Measurements from ENCODE around the gene MAN2A2.
A peak's percentile ranks its signal among the peaks of the same experiment; 100 is the strongest.
"Not testable (repeated sequence)": the region's sequence is repeated elsewhere in the genome, so short reads cannot be mapped to it uniquely, and the experiment has no call there.

The MAN2A2 gene

DNA sequence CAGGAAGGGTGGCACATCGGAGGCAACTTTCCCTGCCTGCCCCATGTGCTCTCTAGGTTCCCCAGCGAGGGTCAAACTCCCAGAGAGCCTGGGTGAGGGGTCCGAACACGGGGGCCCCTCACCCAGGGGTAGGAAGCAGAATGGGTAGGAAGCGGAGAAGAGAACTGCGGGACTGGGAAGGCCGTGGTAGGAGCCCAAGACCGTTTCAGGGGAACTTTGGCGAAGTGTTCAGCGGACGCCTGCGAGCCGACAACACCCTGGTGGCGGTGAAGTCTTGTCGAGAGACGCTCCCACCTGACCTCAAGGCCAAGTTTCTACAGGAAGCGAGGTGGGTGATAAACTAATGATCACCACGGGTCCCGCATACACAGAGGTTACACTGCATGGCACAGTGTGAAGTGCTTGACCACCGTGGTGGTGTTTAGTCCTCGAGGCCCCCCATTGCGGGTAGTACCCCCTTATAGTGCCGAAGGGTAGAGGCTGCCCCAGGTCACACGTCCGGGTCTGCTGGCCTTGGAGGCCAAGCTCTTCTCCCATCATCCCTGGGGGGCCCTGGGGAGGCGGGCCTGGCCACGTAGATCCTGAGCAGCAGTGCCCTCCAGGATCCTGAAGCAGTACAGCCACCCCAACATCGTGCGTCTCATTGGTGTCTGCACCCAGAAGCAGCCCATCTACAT is 10.5 kb upstream of the MAN2A2 start:
- Histone ChIP-seq H3K9me3 (ENCODE audit: control insufficient read depth, insufficient read depth, low read length) (no peaks in the 10 kb centered on the region), H3K36me3 (ENCODE audit: control insufficient read depth, low read length) (peaks cover 51% of the 10 kb centered on the region), H3K4me2 (ENCODE audit: low read length) (no peak overlapping the region)

DNA sequence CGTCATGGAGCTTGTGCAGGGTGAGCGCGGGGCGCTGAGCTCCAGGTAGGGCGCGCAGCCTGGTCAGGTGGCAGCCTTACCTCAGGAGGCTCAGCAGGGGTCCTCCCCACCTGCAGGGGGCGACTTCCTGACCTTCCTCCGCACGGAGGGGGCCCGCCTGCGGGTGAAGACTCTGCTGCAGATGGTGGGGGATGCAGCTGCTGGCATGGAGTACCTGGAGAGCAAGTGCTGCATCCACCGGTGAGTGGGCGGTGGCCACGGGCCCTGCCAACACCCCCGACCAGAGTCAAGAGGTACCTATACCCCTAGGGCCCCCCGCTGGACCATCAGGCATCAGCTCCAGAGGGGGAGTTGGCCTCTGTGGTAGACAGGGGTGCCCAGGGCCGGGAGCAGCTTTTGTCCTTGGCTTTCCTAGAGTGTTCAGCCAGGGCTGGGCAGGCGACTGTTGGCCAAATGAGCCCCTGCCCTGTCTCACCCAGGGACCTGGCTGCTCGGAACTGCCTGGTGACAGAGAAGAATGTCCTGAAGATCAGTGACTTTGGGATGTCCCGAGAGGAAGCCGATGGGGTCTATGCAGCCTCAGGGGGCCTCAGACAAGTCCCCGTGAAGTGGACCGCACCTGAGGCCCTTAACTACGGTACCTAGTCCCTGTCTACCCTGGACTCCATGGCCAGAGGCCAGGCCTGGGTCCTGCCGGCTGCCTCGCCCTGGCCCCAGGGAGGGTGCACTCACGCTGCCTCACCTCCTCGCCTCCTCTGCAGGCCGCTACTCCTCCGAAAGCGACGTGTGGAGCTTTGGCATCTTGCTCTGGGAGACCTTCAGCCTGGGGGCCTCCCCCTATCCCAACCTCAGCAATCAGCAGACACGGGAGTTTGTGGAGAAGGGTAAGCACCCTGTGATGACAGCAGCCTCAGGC is 9.7 kb upstream of the MAN2A2 start:
- Histone ChIP-seq H3K36me3 (ENCODE audit: control insufficient read depth, low read length) (peaks cover 51% of the 10 kb centered on the region), H3K27me3 (ENCODE audit: control insufficient read depth, low read length) (no peaks in the 10 kb centered on the region), H3K9me3 (ENCODE audit: control insufficient read depth, insufficient read depth, low read length) (no peaks in the 10 kb centered on the region), H4K20me1 (ENCODE audit: control insufficient read depth, insufficient read depth, low read depth, low read length) (no peaks in the 10 kb centered on the region), H3K27ac (ENCODE audit: low read depth, low read length) (no peak overlapping the region), H3K9me2 (replicated peaks; ENCODE audit: control insufficient read depth, low read length) (no peaks in the 10 kb centered on the region), H3K4me2 (ENCODE audit: low read length) (no peak overlapping the region), H3F3A (ENCODE audit: control insufficient read depth, insufficient read depth) (peaks cover 18% of the 10 kb centered on the region), H3K79me2 (ENCODE audit: control insufficient read depth, low read length) (no peaks in the 10 kb centered on the region), H3K4me3 (ENCODE audit: low read length) (no peak overlapping the region), H3K4me1 (ENCODE audit: control insufficient read depth, low read length) (peaks cover 44% of the 10 kb centered on the region)
- TF ChIP-seq, protein P1, sequence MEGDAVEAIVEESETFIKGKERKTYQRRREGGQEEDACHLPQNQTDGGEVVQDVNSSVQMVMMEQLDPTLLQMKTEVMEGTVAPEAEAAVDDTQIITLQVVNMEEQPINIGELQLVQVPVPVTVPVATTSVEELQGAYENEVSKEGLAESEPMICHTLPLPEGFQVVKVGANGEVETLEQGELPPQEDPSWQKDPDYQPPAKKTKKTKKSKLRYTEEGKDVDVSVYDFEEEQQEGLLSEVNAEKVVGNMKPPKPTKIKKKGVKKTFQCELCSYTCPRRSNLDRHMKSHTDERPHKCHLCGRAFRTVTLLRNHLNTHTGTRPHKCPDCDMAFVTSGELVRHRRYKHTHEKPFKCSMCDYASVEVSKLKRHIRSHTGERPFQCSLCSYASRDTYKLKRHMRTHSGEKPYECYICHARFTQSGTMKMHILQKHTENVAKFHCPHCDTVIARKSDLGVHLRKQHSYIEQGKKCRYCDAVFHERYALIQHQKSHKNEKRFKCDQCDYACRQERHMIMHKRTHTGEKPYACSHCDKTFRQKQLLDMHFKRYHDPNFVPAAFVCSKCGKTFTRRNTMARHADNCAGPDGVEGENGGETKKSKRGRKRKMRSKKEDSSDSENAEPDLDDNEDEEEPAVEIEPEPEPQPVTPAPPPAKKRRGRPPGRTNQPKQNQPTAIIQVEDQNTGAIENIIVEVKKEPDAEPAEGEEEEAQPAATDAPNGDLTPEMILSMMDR (IDR thresholded peaks at IDR 0.05; ENCODE audit: low read depth, low read length, poor library complexity, severe bottlenecking), result peak; percentile 69
- no peak for TF ChIP-seq EZH2phosphoT487 (IDR thresholded peaks at IDR 0.05; ENCODE audit: borderline replicate concordance, low read length)

More for the DNA sequence above, 10.5 kb upstream of the MAN2A2 start:
- Histone ChIP-seq H3F3A (ENCODE audit: control insufficient read depth, insufficient read depth) (peaks cover 16% of the 10 kb centered on the region), H3K27ac (ENCODE audit: low read depth, low read length) (no peak overlapping the region), H3K9me2 (replicated peaks; ENCODE audit: control insufficient read depth, low read length) (no peaks in the 10 kb centered on the region), H3K4me1 (ENCODE audit: control insufficient read depth, low read length) (peaks cover 36% of the 10 kb centered on the region), H3K79me2 (ENCODE audit: control insufficient read depth, low read length) (no peaks in the 10 kb centered on the region), H3K4me3 (ENCODE audit: low read length) (no peak overlapping the region), H4K20me1 (ENCODE audit: control insufficient read depth, insufficient read depth, low read depth, low read length) (no peaks in the 10 kb centered on the region), H3K27me3 (ENCODE audit: control insufficient read depth, low read length) (no peaks in the 10 kb centered on the region)
- TF ChIP-seq, protein P1 (IDR thresholded peaks at IDR 0.05; ENCODE audit: low read depth, low read length, poor library complexity, severe bottlenecking), result no peak
- no peak for TF ChIP-seq EZH2phosphoT487 (IDR thresholded peaks at IDR 0.05; ENCODE audit: borderline replicate concordance, low read length)

DNA sequence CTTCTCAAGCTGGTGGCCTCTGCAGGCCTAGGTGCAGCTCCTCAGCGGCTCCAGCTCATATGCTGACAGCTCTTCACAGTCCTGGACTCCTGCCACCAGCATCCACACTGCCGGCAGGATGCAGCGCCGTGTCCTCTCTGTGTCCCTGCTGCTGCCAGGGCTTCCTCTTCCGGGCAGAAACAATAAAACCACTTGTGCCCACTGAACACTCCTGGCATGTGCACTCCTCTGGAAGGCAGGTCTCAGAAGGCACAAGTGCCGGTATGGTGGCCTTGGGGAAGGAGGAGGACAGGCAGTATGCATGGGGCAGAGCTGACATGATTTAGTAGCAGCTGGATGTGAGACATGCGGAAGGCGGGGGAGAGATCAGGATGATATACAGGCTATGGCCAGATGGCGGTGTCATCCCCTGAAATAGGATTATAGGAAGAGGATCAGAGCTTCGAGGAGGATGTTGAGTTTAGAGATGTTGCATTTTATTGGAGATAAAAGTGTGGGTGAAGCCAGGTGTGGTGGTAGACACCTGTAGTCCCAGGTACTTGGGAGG is 7.5 kb upstream of the MAN2A2 start:
- no peaks in the 10 kb centered on the region for H3K27me3 ChIP-seq (ENCODE audit: control insufficient read depth, low read length)
- H3F3A ChIP-seq (ENCODE audit: control insufficient read depth, insufficient read depth), result peaks cover 18% of the 10 kb centered on the region
- H3K9me3 ChIP-seq (ENCODE audit: control insufficient read depth, insufficient read depth, low read length), result no peaks in the 10 kb centered on the region
- H3K9me2 ChIP-seq (replicated peaks; ENCODE audit: control insufficient read depth, low read length), result no peaks in the 10 kb centered on the region
- H3K4me3 ChIP-seq (ENCODE audit: low read length), result no peak overlapping the region; the same call in 1 of the 2 replicates
- H3K79me2 ChIP-seq (ENCODE audit: control insufficient read depth, low read length), result no peaks in the 10 kb centered on the region
- peak overlapping the region; percentile 77 for H3K4me2 ChIP-seq (ENCODE audit: low read length)
- H3K27ac ChIP-seq (ENCODE audit: low read depth, low read length), result peak overlapping the region; percentile 90
- TF ChIP-seq, protein P1 (IDR thresholded peaks at IDR 0.05; ENCODE audit: low read depth, low read length, poor library complexity, severe bottlenecking), result no peak
- no peak for TF ChIP-seq EZH2phosphoT487 (IDR thresholded peaks at IDR 0.05; ENCODE audit: borderline replicate concordance, low read length)
- H3K36me3 ChIP-seq (ENCODE audit: control insufficient read depth, low read length), result peaks cover 42% of the 10 kb centered on the region
- peaks cover 47% of the 10 kb centered on the region for H3K4me1 ChIP-seq (ENCODE audit: control insufficient read depth, low read length)
- H4K20me1 ChIP-seq (ENCODE audit: control insufficient read depth, insufficient read depth, low read depth, low read length), result no peaks in the 10 kb centered on the region

DNA sequence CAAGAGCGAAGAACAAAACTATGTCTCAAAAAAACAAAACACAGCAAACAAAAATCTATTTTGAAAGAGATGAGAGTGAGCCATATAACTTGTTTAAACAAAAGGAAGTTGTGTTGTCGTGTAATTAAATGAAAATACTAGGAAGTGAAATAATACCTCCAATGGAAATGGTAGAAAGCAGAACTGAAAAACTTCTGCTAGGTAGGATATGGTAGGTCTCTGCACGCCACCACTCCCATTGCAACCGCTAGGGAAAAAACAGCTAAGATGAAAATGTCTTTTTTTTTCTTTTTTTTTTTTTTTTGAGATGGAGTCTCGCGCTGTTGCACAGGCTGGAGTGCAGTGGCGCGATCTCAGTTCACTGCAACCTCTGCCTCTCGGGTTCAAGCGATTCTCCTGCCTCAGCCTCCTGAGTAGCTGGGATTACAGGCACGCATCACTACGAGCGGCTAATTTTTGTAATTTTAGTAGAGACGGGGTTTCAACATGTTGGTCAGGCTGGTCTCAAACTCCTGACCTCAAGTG is 5.9 kb upstream of the MAN2A2 start:
- Histone ChIP-seq H3F3A (ENCODE audit: control insufficient read depth, insufficient read depth) (peaks cover 18% of the 10 kb centered on the region), H3K27ac (ENCODE audit: low read depth, low read length) (peak overlapping the region; percentile 90), H3K4me1 (ENCODE audit: control insufficient read depth, low read length) (peaks cover 58% of the 10 kb centered on the region), H3K4me3 (ENCODE audit: low read length) (peak overlapping the region; percentile 61), H3K4me2 (ENCODE audit: low read length) (peak overlapping the region; percentile 77), H3K36me3 (ENCODE audit: control insufficient read depth, low read length) (peaks cover 31% of the 10 kb centered on the region)
- H3K27me3 ChIP-seq (ENCODE audit: control insufficient read depth, low read length); H3K9me2 ChIP-seq (replicated peaks; ENCODE audit: control insufficient read depth, low read length); H4K20me1 ChIP-seq (ENCODE audit: control insufficient read depth, insufficient read depth, low read depth, low read length); H3K9me3 ChIP-seq (ENCODE audit: control insufficient read depth, insufficient read depth, low read length); H3K79me2 ChIP-seq (ENCODE audit: control insufficient read depth, low read length): not testable (repeated sequence)

Measured in DOHH2 (cell line).